Measurements from ENCODE around the gene AMN.

GRCh38 chr14:102971314-102971713 lies 48.9 kb downstream of the AMN start:
- TF ChIP-seq, protein P1, sequence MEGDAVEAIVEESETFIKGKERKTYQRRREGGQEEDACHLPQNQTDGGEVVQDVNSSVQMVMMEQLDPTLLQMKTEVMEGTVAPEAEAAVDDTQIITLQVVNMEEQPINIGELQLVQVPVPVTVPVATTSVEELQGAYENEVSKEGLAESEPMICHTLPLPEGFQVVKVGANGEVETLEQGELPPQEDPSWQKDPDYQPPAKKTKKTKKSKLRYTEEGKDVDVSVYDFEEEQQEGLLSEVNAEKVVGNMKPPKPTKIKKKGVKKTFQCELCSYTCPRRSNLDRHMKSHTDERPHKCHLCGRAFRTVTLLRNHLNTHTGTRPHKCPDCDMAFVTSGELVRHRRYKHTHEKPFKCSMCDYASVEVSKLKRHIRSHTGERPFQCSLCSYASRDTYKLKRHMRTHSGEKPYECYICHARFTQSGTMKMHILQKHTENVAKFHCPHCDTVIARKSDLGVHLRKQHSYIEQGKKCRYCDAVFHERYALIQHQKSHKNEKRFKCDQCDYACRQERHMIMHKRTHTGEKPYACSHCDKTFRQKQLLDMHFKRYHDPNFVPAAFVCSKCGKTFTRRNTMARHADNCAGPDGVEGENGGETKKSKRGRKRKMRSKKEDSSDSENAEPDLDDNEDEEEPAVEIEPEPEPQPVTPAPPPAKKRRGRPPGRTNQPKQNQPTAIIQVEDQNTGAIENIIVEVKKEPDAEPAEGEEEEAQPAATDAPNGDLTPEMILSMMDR (conservative IDR thresholded peaks at IDR 0.05; ENCODE audit: low read depth in 2 of 2): no peak
- TF ChIP-seq REST (IDR thresholded peaks at IDR 0.05; ENCODE audit: unreplicated experiment): no peak
- no peak for TF ChIP-seq EZH2phosphoT487 (IDR thresholded peaks at IDR 0.05; ENCODE audit: unreplicated experiment)
- no peak for TF ChIP-seq POLR2AphosphoS5 (IDR thresholded peaks at IDR 0.05; ENCODE audit: low read depth)

All from GM23338 (cell line).